ENCODE results near the gene GHITM. TPM values are rescaled to one million over a fixed set of nuclear protein-coding genes. Genes with fewer than 3 reads are reported as not detected.

Gene GHITM
- total RNA-seq, 1 donor from 2014 or later: 162 TPM

DNA sequence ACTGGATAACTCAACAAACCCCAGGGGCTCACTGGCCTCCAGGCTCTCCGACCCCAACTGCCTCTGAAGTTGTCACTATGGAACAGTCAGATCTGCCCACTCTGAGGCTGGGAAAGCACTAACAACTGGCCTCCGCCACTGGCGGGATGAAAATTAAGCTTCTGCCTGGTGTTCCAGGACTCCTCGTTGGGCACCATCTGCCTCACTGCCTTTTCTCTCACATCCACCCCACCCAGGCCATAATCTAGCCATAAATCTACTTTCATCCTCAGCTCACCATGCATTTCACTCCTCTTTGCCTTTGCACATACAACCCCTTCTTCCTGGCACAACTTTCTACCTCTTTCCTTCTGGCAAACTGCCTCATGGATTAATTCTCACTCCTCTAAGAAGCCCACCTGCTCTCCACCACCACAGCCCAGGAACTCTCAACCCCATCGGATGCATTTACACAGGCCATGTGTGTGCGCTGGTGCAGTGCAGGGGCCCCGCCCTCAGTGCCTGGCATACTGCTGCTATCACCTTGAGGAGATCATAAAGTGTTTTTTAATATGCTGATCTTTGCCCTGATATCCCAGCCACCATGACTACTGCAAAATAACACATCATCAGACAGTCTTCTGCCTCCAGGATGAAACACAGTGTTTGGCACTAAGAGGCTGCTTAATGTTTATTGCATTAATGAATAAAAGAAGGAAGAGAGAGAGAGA is 59.1 kb downstream of the GHITM start:
- no peak for ATAC-seq

GRCh38 chr10:84200537-84201243 is 61.4 kb downstream of the GHITM start:
- no peak for ATAC-seq
- no peak for DNase-seq (ENCODE audit: low spot score)

More for the DNA sequence above, 59.1 kb downstream of the GHITM start:
- no peak for DNase-seq (ENCODE audit: low spot score)

- ATAC-seq (no peak), DNase-seq (ENCODE audit: low spot score) (no peak)
Observed at GRCh38 chr10:84201244-84201606, 61.9 kb downstream of the GHITM start.

GRCh38 chr10:84201682-84202081 is 62.4 kb downstream of the GHITM start:
- no peak for ATAC-seq

DNA sequence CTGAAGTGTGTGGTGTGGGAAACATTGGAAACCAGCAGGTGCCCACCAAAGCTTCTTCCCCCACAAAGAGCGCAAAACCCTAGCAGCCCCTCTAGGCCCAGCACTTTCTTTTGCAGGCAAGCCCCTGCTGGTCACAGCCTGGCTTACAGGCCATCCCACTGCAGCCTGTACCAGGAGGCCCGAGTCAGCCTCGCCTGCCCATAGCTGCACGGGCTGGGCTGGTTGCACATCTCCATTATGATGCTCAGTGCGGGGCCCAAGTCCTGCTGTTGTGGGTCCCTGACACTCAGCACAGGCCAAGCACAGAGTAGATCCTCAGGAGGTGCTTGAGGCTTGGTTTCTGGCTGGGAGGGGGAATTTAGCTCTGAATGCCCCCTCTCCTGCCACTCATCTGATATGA is 63.0 kb downstream of the GHITM start:
- ATAC-seq (no peak), DNase-seq (ENCODE audit: low spot score) (no peak)

More at GRCh38 chr10:84201682-84202081, 62.4 kb downstream of the GHITM start:
- DNase-seq (ENCODE audit: low spot score): no peak

Other genes with a start within 250 kb of the GHITM start
- 0.20 TPM for gene GPR15LG, start 34.3 kb downstream of the GHITM start, total RNA-seq
- gene CDHR1, start 55.0 kb downstream of the GHITM start, total RNA-seq: 0.13 TPM
- gene LRIT2, start 86.0 kb downstream of the GHITM start, total RNA-seq: not detected
- not detected for gene LRIT1, start 102.0 kb downstream of the GHITM start, total RNA-seq
- gene RGR, start 105.5 kb downstream of the GHITM start, total RNA-seq: not detected
- gene CCSER2, start 189.1 kb downstream of the GHITM start, total RNA-seq: 13.9 TPM

Data from left lobe of liver (tissue), 2 donors.